Measurements from ENCODE around the gene CALCOCO1.
"Not testable (repeated sequence)": the region's sequence is repeated elsewhere in the genome, so short reads cannot be mapped to it uniquely, and the experiment has no call there.

The CALCOCO1 gene

GRCh38 chr12:53696285-53696654 is 31.0 kb downstream of the CALCOCO1 start:
- DNase-seq, result no peak

GRCh38 chr12:53695152-53696145 is 31.8 kb downstream of the CALCOCO1 start:
- no peak for DNase-seq

GRCh38 chr12:53694756-53695151 is 32.5 kb downstream of the CALCOCO1 start:
- DNase-seq, result no peak

- no peak for DNase-seq
These were observed 39.1 kb downstream of the CALCOCO1 start for GRCh38 chr12:53688134-53688533.

GRCh38 chr12:53686436-53686835 is 40.8 kb downstream of the CALCOCO1 start:
- DNase-seq, result no peak

- no peak for DNase-seq
These were observed 42.5 kb downstream of the CALCOCO1 start for GRCh38 chr12:53684654-53685220.

- DNase-seq, result no peak
These were observed 43.3 kb downstream of the CALCOCO1 start for GRCh38 chr12:53683983-53684382.

GRCh38 chr12:53683494-53683893 is 43.8 kb downstream of the CALCOCO1 start:
- no peak for DNase-seq

- not testable (repeated sequence) for DNase-seq
These were observed 47.2 kb downstream of the CALCOCO1 start for GRCh38 chr12:53680061-53680460.

GRCh38 chr12:53677800-53678148 is 49.5 kb downstream of the CALCOCO1 start:
- DNase-seq, result no peak

GRCh38 chr12:53677016-53677799 is 50.0 kb downstream of the CALCOCO1 start:
- DNase-seq, result no peak

- DNase-seq, result peak; percentile 7
These were observed 50.6 kb downstream of the CALCOCO1 start for GRCh38 chr12:53676656-53677015.

GRCh38 chr12:53675701-53676607 is 51.3 kb downstream of the CALCOCO1 start, which contains the start of gene ATP5MC2:
Gene ATP5MC2, minus strand, starts transcription at chr12:53676083. Its CDS starts 3,469 bp downstream, at chr12:53672614.
- peak; percentile 96 for DNase-seq

GRCh38 chr12:53674977-53675700 is 52.1 kb downstream of the CALCOCO1 start:
- no peak for DNase-seq

GRCh38 chr12:53670971-53671370 is 56.3 kb downstream of the CALCOCO1 start:
- no peak for DNase-seq

GRCh38 chr12:53670308-53670707 is 56.9 kb downstream of the CALCOCO1 start:
- no peak for DNase-seq

- no peak for DNase-seq
These were observed 60.2 kb downstream of the CALCOCO1 start for GRCh38 chr12:53667080-53667479.

- no peak for DNase-seq
These were observed 62.3 kb downstream of the CALCOCO1 start for GRCh38 chr12:53664936-53665335.

GRCh38 chr12:53664191-53664590 is 63.1 kb downstream of the CALCOCO1 start:
- no peak for DNase-seq

- no peak for DNase-seq
These were observed 67.2 kb downstream of the CALCOCO1 start for GRCh38 chr12:53660041-53660440.

- DNase-seq, result no peak
These were observed 67.7 kb downstream of the CALCOCO1 start for GRCh38 chr12:53659571-53659981.

Data from activated effector memory CD4-positive, alpha-beta T cell treated with Interleukin-2 at 50 U/mL for 16 hours (primary cell).